ENCODE measurements around the gene FGA.

GRCh38 chr4:154634058-154634457, 43.5 kb upstream of the FGA start:
- no peak for TF ChIP-seq CTCF (IDR thresholded peaks at IDR 0.05)
- no peak for TF ChIP-seq EP300 (IDR thresholded peaks at IDR 0.05)

Data from ovary (tissue), 3 donors.